HepG2 (cell line): ENCODE data around the gene NVL. TPM values are rescaled to one million over a fixed set of nuclear protein-coding genes. Genes with fewer than 3 reads are reported as not detected.

Source experiments
- ATAC-seq: fragments of 200-7000 bp; cut with Tn5 transposase; 3 replicates; pipeline ENCODE4 v1.9.1; 2020; ENCODE audit warnings: mild to moderate bottlenecking, moderate library complexity
- BruUV-seq: library from RNA; stranded (reverse); fragments of 400-500 nt; replicated peaks from 2 replicates; lab custom pipeline; 2021; lab: Mats Ljungman, UMichigan
- CTCF ChIA-PET: fragments of 300-600 bp; formaldehyde crosslinking; extraction: SDS; loops from one replicate; lab custom pipeline; 2021; ENCODE audit warnings: low total read pairs, inconsistent platforms, low intra/inter-chr PET ratio; lab: Yijun Ruan, JAX
- POLR2A ChIA-PET: fragments of 350-600 bp; sonication (Branson Sonifier 250); formaldehyde crosslinking; loops from one replicate; lab custom pipeline; 2020; ENCODE audit warnings: antibody characterized with exemption, inconsistent platforms; lab: Yijun Ruan, JAX
- DNase-seq: peaks from one replicate; pipeline ENCODE4 v3.0.0-alpha.2; 2015; ENCODE audit warnings: low spot score
- FAIRE-seq: peaks from 3 replicates; lab custom pipeline; 2011; peaks lifted over from hg19 to GRCh38; lab: Jason Lieb, UNC
- H2AFZ ChIP-seq: one replicate; pipeline ENCODE4 v1.6.1; 2011; ENCODE audit warnings: low read length, inconsistent platforms
- H3K27ac ChIP-seq: fragments of 300-600 bp; 3 replicates; pipeline ENCODE4 v1.8.0; 2011; ENCODE audit warnings: mixed run types, mild to moderate bottlenecking, mixed read lengths, low read length, inconsistent platforms; ENCODE audit not compliant: insufficient read depth; ENCODE audit errors: extremely low read length
- H3K27me3 ChIP-seq, 2 experiments: fragments of 200-600 bp in 1 of 2; 2 replicates in 1 of 2; 3 replicates in 1 of 2; pipeline versions ENCODE4 v1.6.0 to v1.8.0; 2011; ENCODE audit warnings: low read length in 2 of 2, mild to moderate bottlenecking in 2 of 2, moderate library complexity in 2 of 2, inconsistent platforms in 1 of 2; ENCODE audit not compliant: insufficient read depth in 2 of 2, control insufficient read depth in 1 of 2
- H3K36me3 ChIP-seq, 2 experiments: fragments of 200-600 bp in 1 of 2; replicated peaks in 1 of 2; 2 replicates in 1 of 2; 3 replicates in 1 of 2; pipeline versions ENCODE4 v1.5.1 to v1.8.0; 2011; ENCODE audit warnings: low read length in 2 of 2, inconsistent platforms in 1 of 2; ENCODE audit not compliant: insufficient read depth in 2 of 2, control insufficient read depth in 1 of 2
- H3K4me1 ChIP-seq: 2 replicates; pipeline ENCODE4 v1.5.1; 2012; ENCODE audit warnings: low read length, inconsistent platforms; ENCODE audit not compliant: insufficient read depth
- H3K4me2 ChIP-seq: 2 replicates; pipeline ENCODE4 v1.6.0; 2011; ENCODE audit warnings: low read depth, low read length, inconsistent platforms
- H3K4me3 ChIP-seq, 3 experiments: fragments of 200-600 bp in 1 of 3; sonication (generic), shearing (Covaris generic) in 1 of 3; replicated peaks in 1 of 3; 2 replicates each; pipeline ENCODE4 v1.5.1; 2011 to 2016; ENCODE audit warnings: low read length in 3 of 3, inconsistent platforms in 2 of 3, low read depth in 2 of 3, mild to moderate bottlenecking in 2 of 3, control low read depth in 1 of 3, mixed read lengths in 1 of 3; ENCODE audit not compliant: insufficient read depth in 1 of 3
- H3K79me2 ChIP-seq: one replicate; pipeline ENCODE4 v1.6.1; 2011; ENCODE audit warnings: low read length, inconsistent platforms; ENCODE audit not compliant: insufficient read depth
- H3K9ac ChIP-seq: 2 replicates; pipeline ENCODE4 v1.6.0; 2011; ENCODE audit warnings: mild to moderate bottlenecking, low read depth, low read length, inconsistent platforms; ENCODE audit not compliant: insufficient read depth
- H3K9me3 ChIP-seq: 2 replicates; pipeline ENCODE4 v1.5.1; 2012; ENCODE audit warnings: mild to moderate bottlenecking, low read length
- H4K20me1 ChIP-seq: 2 replicates; pipeline ENCODE4 v1.6.0; 2011; ENCODE audit warnings: inconsistent platforms, mild to moderate bottlenecking, low read length, moderate library complexity; ENCODE audit not compliant: insufficient read depth
- AGO2 ChIP-seq: fragments of 200-400 bp; formaldehyde crosslinking; optimal IDR thresholded peaks from 2 replicates; pipeline ENCODE3; 2017; ENCODE audit warnings: mild to moderate bottlenecking, low read depth, low read length, moderate library complexity
- KMT2A ChIP-seq: sonication (generic); formaldehyde crosslinking; IDR thresholded peaks from 2 replicates; pipeline ENCODE4 v1.4.0; 2020; ENCODE audit warnings: missing genetic modification reagents
- LCORL ChIP-seq, 2 experiments: fragments of 450-650 bp in 1 of 2; sonication (generic) in 1 of 2; formaldehyde crosslinking in 1 of 2; IDR thresholded peaks; 2 replicates each; pipeline versions ENCODE4 v1.5.0 to v1.6.1; 2017 to 2020; ENCODE audit warnings: antibody characterized with exemption in 1 of 2, missing genetic modification reagents in 1 of 2
- NR3C1 ChIP-seq: sonication (generic); formaldehyde crosslinking; IDR thresholded peaks from 2 replicates; pipeline ENCODE4 v1.4.0; 2020; ENCODE audit warnings: missing genetic modification reagents
- ONECUT2 ChIP-seq: sonication (generic); formaldehyde crosslinking; IDR thresholded peaks from 2 replicates; pipeline ENCODE4 v1.4.0; 2020; ENCODE audit warnings: missing genetic modification reagents
- SKI ChIP-seq: fragments of 450-650 bp; IDR thresholded peaks from one replicate; pipeline ENCODE4 v1.6.1; 2018; ENCODE audit warnings: mild to moderate bottlenecking; ENCODE audit not compliant: partially characterized antibody
- SYNCRIP ChIP-seq: fragments of 200-400 bp; formaldehyde crosslinking; IDR thresholded peaks from 2 replicates; pipeline ENCODE4 v1.6.1; 2018; ENCODE audit warnings: mild to moderate bottlenecking, low read depth, low read length; ENCODE audit not compliant: insufficient read depth
- ZBTB14 ChIP-seq: sonication (generic); formaldehyde crosslinking; IDR thresholded peaks from 2 replicates; pipeline ENCODE4 v1.4.0; 2020; ENCODE audit warnings: missing genetic modification reagents
- ZFP82 ChIP-seq: sonication (generic); formaldehyde crosslinking; IDR thresholded peaks from 2 replicates; pipeline ENCODE4 v1.5.1; 2020; ENCODE audit warnings: mild to moderate bottlenecking, missing genetic modification reagents, borderline replicate concordance
- ZNF280B ChIP-seq: sonication (generic); formaldehyde crosslinking; IDR thresholded peaks from 2 replicates; pipeline ENCODE4 v1.5.0; 2020; ENCODE audit warnings: missing genetic modification reagents, mild to moderate bottlenecking, borderline replicate concordance
- ZNF597 ChIP-seq: sonication (generic); formaldehyde crosslinking; IDR thresholded peaks from 2 replicates; pipeline ENCODE4 v1.5.0; 2020; ENCODE audit warnings: missing genetic modification reagents
- ZNF605 ChIP-seq: sonication (generic); formaldehyde crosslinking; IDR thresholded peaks from 2 replicates; pipeline ENCODE4 v1.8.0; 2022; ENCODE audit warnings: mild to moderate bottlenecking, missing genetic modification reagents
- WGBS: methylation state at CpG from one replicate; pipeline ENCODE4 v1.1.6; 2017; ENCODE audit warnings: low lambda C conversion rate; 5-methylcytosine and 5-hydroxymethylcytosine counted together
- in situ Hi-C: cut with HindIII; loops from 2 replicates; pipeline ENCODE4 v1.10.0; 2017; ENCODE audit warnings: low pct_unique_long_range_greater_than_20kb; ENCODE audit not compliant: extremely low pct_ligation_motif_present
- intact Hi-C: fragments of 100-400 bp; cut with micrococcal nuclease; formaldehyde crosslinking; loops from one replicate; pipeline ENCODE4 v1.10.0; 2022; ENCODE audit not compliant: unreplicated experiment
- polyA plus RNA-seq, 8 experiments: library from polyadenylated mRNA; depleted of rRNA in 3 of 8; stranded (reverse) in 7 of 8; unstranded in 1 of 8; fragments of >200 nt; fragmentation: Illumina TruSeq in 4 of 8; extraction: Trizol in 4 of 8; gene quantifications; 2 replicates each; pipeline versions ENCODE4 v1.2.1 to v1.2.3, GENCODE V29; 2011 to 2016; ENCODE audit warnings: low read depth in 4 of 8, missing spikeins in 1 of 8, mixed read lengths in 1 of 8; ENCODE audit not compliant: insufficient read depth in 1 of 8
- total RNA-seq, 5 experiments: library from RNA; depleted of rRNA; stranded (reverse); fragments of >200 nt; fragmentation: Illumina TruSeq; extraction: Trizol; gene quantifications; 2 replicates each; pipeline ENCODE4 v1.2.3, GENCODE V29; 2016; ENCODE audit warnings: low read depth in 1 of 5

NVL gene
- total and polyA plus RNA-seq, 2 of the 13 experiments (the other 11 are each of a cell fraction or from before 2014, with no cell fraction given), result 8.3 to 21.0 TPM

- no peak overlapping the region for H2AFZ ChIP-seq
- H3K4me1 ChIP-seq, result peaks cover 36% of the 10 kb centered on the region
- ATAC-seq (no peak), DNase-seq (no peak), FAIRE-seq (no peak)
- 96% methylated on average over 8 of the region's 8 CpGs for WGBS
- BruUV-seq, result no TSS peak
- in situ Hi-C loops, result no loop called here
- no peaks in the 10 kb centered on the region for H3K9me3 ChIP-seq
- H3K4me3 ChIP-seq, result no peak overlapping the region
- no peak overlapping the region for H3K9ac ChIP-seq
- ChIA-PET POLR2A (no interaction called here), CTCF (no interaction called here)
- 0 out of 2 replicates have a peak, but pooled peaks cover 4% of the 10 kb centered on the region for H4K20me1 ChIP-seq
- no peak for TF ChIP-seq SYNCRIP
- H3K4me2 ChIP-seq, result no peak overlapping the region
- peaks cover 9% of the 10 kb centered on the region for H3K79me2 ChIP-seq
- H3K27ac ChIP-seq, result no peak overlapping the region
- no peaks in the 10 kb centered on the region for H3K36me3 ChIP-seq
- intact Hi-C loops, result no loop called here
- no peaks in the 10 kb centered on the region for H3K27me3 ChIP-seq
These were observed 144.8 kb downstream of the NVL start for GRCh38 chr1:224185208-224185607.

GRCh38 chr1:224183591-224184312 lies 146.2 kb downstream of the NVL start:
- Histone ChIP-seq H2AFZ (no peak overlapping the region), H3K9me3 (no peaks in the 10 kb centered on the region), H3K4me3 (peak overlapping the region; percentile 60 to 89 (median 87)), H3K36me3 (no peaks in the 10 kb centered on the region), H3K27me3 (no peaks in the 10 kb centered on the region), H3K4me1 (peaks cover 36% of the 10 kb centered on the region), H3K27ac (peak overlapping the region; percentile 67), H3K4me2 (peak overlapping the region; percentile 69), H3K9ac (peak overlapping the region; percentile 77), H3K79me2 (peaks cover 9% of the 10 kb centered on the region), H4K20me1 (0 out of 2 replicates have a peak, but pooled peaks cover 4% of the 10 kb centered on the region)
- in situ Hi-C loops, result no loop called here
- POLR2A ChIA-PET, result interaction anchor here (1.1 to 2.3 kb wide), 2 partner anchors 9 to 22 kb away, joined by 4 to 17 read pairs; no protein-coding TSS in a partner anchor
- 6% methylated on average over 20 of the region's 53 CpGs for WGBS
- intact Hi-C loops, result no loop called here
- BruUV-seq, result TSS peak; percentile 51
- peak; percentile 46 for FAIRE-seq
- peak; percentile 15 for DNase-seq
- ATAC-seq, result peak; percentile 72
- CTCF ChIA-PET, result no interaction called here
- TF ChIP-seq AGO2 (peak; percentile 7), SKI (no peak), KMT2A (CRISPR knock-in tag) (no peak), ZNF597 (CRISPR knock-in tag) (no peak), ZFP82 (peak; percentile 82; the same call in 1 of the 2 replicates), ZNF280B (CRISPR knock-in tag) (0 out of 2 replicates have a peak, but pooled peaks have one; percentile 13), LCORL (IDR thresholded peaks at IDR 0.05) (no peak), LCORL (CRISPR knock-in tag; IDR thresholded peaks at IDR 0.05) (peak; percentile 40; the same call in 1 of the 2 replicates), NR3C1 (CRISPR knock-in tag) (no peak), ZBTB14 (CRISPR knock-in tag) (peak; percentile 89), ZNF605 (no peak), ONECUT2 (CRISPR knock-in tag) (no peak)
